GM23338 (cell line): ENCODE results near the gene SLC66A2.

Experiments
- EZH2 ChIP-seq: fragments of 200-600 bp; sonication (generic); IDR thresholded peaks from one replicate; pipeline ENCODE4 v1.8.0; 2017; ENCODE audit warnings: antibody characterized with exemption, mild to moderate bottlenecking, low read depth; ENCODE audit not compliant: unreplicated experiment
- POLR2AphosphoS5 ChIP-seq: IDR thresholded peaks from 2 replicates; pipeline ENCODE4 v1.6.1; 2016; ENCODE audit warnings: antibody characterized with exemption, low read depth
- TF ChIP-seq, protein P1 (sequence below), 2 experiments: fragments of 200-600 bp in 1 of 2; sonication (generic) in 1 of 2; conservative IDR thresholded peaks; 2 replicates each; pipeline versions ENCODE4 v1.5.1 to v1.6.1; 2016 to 2017; ENCODE audit warnings: antibody characterized with exemption in 2 of 2, low read depth in 2 of 2, mild to moderate bottlenecking in 2 of 2, moderate library complexity in 1 of 2

DNA sequence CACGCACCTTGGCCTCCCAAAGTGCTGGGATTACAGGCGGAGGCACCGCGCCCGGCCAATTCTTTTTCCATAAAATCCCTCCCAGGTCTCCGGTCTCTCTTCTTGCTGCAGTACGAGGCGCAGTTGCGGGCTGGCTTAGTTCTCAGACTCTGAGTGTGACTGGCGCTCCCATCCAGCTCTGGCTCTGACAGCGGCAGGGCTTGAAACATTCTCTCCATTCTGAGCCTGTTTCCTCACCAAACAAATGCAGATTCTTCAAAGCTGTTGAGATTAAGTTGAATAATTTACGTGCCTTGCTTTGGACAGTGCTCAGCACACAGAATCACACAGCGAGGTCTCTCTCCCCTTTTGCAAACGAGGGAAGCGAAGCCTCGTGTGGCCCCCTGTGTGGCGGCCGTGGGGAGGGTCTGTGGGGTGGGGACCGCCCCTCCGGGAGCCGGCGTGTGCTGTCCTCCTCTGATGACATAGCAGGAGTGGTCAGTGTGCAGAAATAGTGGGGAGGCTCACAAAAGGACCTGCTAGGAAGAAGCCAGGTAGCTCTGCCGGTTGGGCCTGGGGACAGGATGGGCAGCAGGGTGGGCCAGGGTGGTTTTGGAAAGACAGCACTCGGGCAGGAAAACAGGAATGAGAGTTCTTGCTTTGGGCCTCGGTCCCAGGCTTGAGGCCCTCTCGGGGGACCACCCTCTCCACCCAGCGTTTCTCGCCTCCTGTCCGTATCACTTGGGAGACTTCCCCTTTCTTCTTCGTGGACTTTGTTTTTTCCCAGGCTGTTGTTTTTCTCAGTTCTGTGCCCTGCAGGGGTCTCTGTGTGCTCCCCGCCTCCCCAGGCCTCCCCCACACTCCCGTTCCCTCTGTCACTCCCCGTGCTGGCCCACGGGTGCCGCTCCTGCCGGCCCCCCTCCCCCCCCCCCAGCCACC lies 78.7 kb downstream of the SLC66A2 start:
- TF ChIP-seq, protein P1, sequence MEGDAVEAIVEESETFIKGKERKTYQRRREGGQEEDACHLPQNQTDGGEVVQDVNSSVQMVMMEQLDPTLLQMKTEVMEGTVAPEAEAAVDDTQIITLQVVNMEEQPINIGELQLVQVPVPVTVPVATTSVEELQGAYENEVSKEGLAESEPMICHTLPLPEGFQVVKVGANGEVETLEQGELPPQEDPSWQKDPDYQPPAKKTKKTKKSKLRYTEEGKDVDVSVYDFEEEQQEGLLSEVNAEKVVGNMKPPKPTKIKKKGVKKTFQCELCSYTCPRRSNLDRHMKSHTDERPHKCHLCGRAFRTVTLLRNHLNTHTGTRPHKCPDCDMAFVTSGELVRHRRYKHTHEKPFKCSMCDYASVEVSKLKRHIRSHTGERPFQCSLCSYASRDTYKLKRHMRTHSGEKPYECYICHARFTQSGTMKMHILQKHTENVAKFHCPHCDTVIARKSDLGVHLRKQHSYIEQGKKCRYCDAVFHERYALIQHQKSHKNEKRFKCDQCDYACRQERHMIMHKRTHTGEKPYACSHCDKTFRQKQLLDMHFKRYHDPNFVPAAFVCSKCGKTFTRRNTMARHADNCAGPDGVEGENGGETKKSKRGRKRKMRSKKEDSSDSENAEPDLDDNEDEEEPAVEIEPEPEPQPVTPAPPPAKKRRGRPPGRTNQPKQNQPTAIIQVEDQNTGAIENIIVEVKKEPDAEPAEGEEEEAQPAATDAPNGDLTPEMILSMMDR (conservative IDR thresholded peaks at IDR 0.05; ENCODE audit: low read depth in 2 of 2): no peak
- TF ChIP-seq EZH2 (no peak), POLR2AphosphoS5 (no peak)
